HepG2 (cell line): ENCODE data around the gene HOXA13. TPM values are rescaled to one million over a fixed set of nuclear protein-coding genes. Genes with fewer than 3 reads are reported as not detected.
A peak's percentile ranks its signal among the peaks of the same experiment; 100 is the strongest.

ENCODE experiments used
- ARNT2 ChIP-seq: sonication (generic); formaldehyde crosslinking; IDR thresholded peaks from 2 replicates; pipeline ENCODE4 v1.8.0; 2022; ENCODE audit warnings: mild to moderate bottlenecking, low read depth, missing genetic modification reagents, moderate library complexity
- CAMTA2 ChIP-seq: sonication (generic); formaldehyde crosslinking; IDR thresholded peaks from 2 replicates; pipeline ENCODE4 v1.4.0; 2020; ENCODE audit warnings: mild to moderate bottlenecking, missing genetic modification reagents, borderline replicate concordance
- CC2D1A ChIP-seq: sonication (generic); formaldehyde crosslinking; IDR thresholded peaks from 2 replicates; pipeline ENCODE4 v1.8.1; 2023; ENCODE audit warnings: mild to moderate bottlenecking, missing genetic modification reagents
- GABPB1 ChIP-seq: IDR thresholded peaks from 2 replicates; pipeline ENCODE4 v1.6.1; 2016; ENCODE audit warnings: mild to moderate bottlenecking, missing genetic modification reagents, moderate library complexity, missing compliant biosample characterization
- HDAC2 ChIP-seq: sonication (generic); formaldehyde crosslinking; IDR thresholded peaks from 2 replicates; pipeline ENCODE4 v1.4.0; 2020; ENCODE audit warnings: missing genetic modification reagents
- IKZF1 ChIP-seq: fragments of 450-650 bp; IDR thresholded peaks from 2 replicates; pipeline ENCODE4 v1.7.1; 2016
- MEIS2 ChIP-seq: sonication (generic); formaldehyde crosslinking; IDR thresholded peaks from 2 replicates; pipeline ENCODE4 v1.9.0; 2021; ENCODE audit warnings: mild to moderate bottlenecking, missing genetic modification reagents
- MTF2 ChIP-seq: sonication (generic); formaldehyde crosslinking; IDR thresholded peaks from 2 replicates; pipeline ENCODE4 v1.5.0; 2020; ENCODE audit warnings: missing genetic modification reagents, borderline replicate concordance
- NR2F1 ChIP-seq, 2 experiments: fragments of 450-650 bp in 1 of 2; formaldehyde crosslinking in 1 of 2; IDR thresholded peaks; 2 replicates each; pipeline versions ENCODE4 v1.5.0 to v1.6.1; 2016 to 2020; ENCODE audit warnings: mild to moderate bottlenecking in 1 of 2, missing compliant biosample characterization in 1 of 2, missing genetic modification reagents in 1 of 2, moderate library complexity in 1 of 2
- RFX3 ChIP-seq: IDR thresholded peaks from 2 replicates; pipeline ENCODE4 v1.6.1; 2016; ENCODE audit warnings: missing biosample characterization, missing genetic modification reagents
- STAG1 ChIP-seq: sonication (generic); formaldehyde crosslinking; IDR thresholded peaks from 2 replicates; pipeline ENCODE4 v1.4.0; 2020; ENCODE audit warnings: missing genetic modification reagents
- SYNCRIP ChIP-seq: fragments of 200-400 bp; formaldehyde crosslinking; IDR thresholded peaks from 2 replicates; pipeline ENCODE4 v1.6.1; 2018; ENCODE audit warnings: mild to moderate bottlenecking, low read depth, low read length; ENCODE audit not compliant: insufficient read depth
- TAF15 ChIP-seq: fragments of 200-400 bp; formaldehyde crosslinking; IDR thresholded peaks from one replicate; pipeline ENCODE4 v1.6.1; 2018; ENCODE audit warnings: mild to moderate bottlenecking, low read depth, low read length; ENCODE audit not compliant: poor library complexity, severe bottlenecking
- TBX2 ChIP-seq: sonication (generic); formaldehyde crosslinking; IDR thresholded peaks from 2 replicates; pipeline ENCODE4 v1.5.0; 2020; ENCODE audit warnings: missing genetic modification reagents, mild to moderate bottlenecking, borderline replicate concordance
- TEAD3 ChIP-seq: optimal IDR thresholded peaks from 2 replicates; pipeline ENCODE3; 2016; ENCODE audit warnings: borderline replicate concordance
- ZNF12 ChIP-seq: sonication (generic); formaldehyde crosslinking; IDR thresholded peaks from 2 replicates; pipeline ENCODE4 v1.5.0; 2020; ENCODE audit warnings: missing genetic modification reagents
- ZNF274 ChIP-seq: sonication (generic); formaldehyde crosslinking; IDR thresholded peaks from 2 replicates; pipeline ENCODE4 v1.5.1; 2020; ENCODE audit warnings: mild to moderate bottlenecking, missing genetic modification reagents
- ZNF598 ChIP-seq: sonication (generic); formaldehyde crosslinking; IDR thresholded peaks from 2 replicates; pipeline ENCODE4 v1.5.1; 2020; ENCODE audit warnings: mild to moderate bottlenecking, missing genetic modification reagents, borderline replicate concordance
- ZNF660 ChIP-seq: sonication (generic); formaldehyde crosslinking; IDR thresholded peaks from 2 replicates; pipeline ENCODE4 v1.5.1; 2020; ENCODE audit warnings: mild to moderate bottlenecking, low read depth, missing genetic modification reagents, borderline replicate concordance
- ZNF883 ChIP-seq: sonication (generic); formaldehyde crosslinking; IDR thresholded peaks from 2 replicates; pipeline ENCODE4 v1.5.1; 2020; ENCODE audit warnings: mild to moderate bottlenecking, missing genetic modification reagents; ENCODE audit errors: not compliant biosample characterization
- polyA plus RNA-seq, 8 experiments: library from polyadenylated mRNA; depleted of rRNA in 3 of 8; stranded (reverse) in 7 of 8; unstranded in 1 of 8; fragments of >200 nt; fragmentation: Illumina TruSeq in 4 of 8; extraction: Trizol in 4 of 8; gene quantifications; 2 replicates each; pipeline versions ENCODE4 v1.2.1 to v1.2.3, GENCODE V29; 2011 to 2016; ENCODE audit warnings: low read depth in 4 of 8, missing spikeins in 1 of 8, mixed read lengths in 1 of 8; ENCODE audit not compliant: insufficient read depth in 1 of 8
- total RNA-seq, 5 experiments: library from RNA; depleted of rRNA; stranded (reverse); fragments of >200 nt; fragmentation: Illumina TruSeq; extraction: Trizol; gene quantifications; 2 replicates each; pipeline ENCODE4 v1.2.3, GENCODE V29; 2016; ENCODE audit warnings: low read depth in 1 of 5
- TF ChIP-seq, protein P1 (sequence below): sonication (generic); formaldehyde crosslinking; IDR thresholded peaks from 2 replicates; pipeline ENCODE4 v1.4.0; 2020; ENCODE audit warnings: missing genetic modification reagents, borderline replicate concordance
- TF ChIP-seq, protein P2 (sequence below): sonication (generic); formaldehyde crosslinking; IDR thresholded peaks from 2 replicates; pipeline ENCODE4 v1.4.0; 2020; ENCODE audit warnings: missing genetic modification reagents, low read depth, mild to moderate bottlenecking, borderline replicate concordance
- TF ChIP-seq, protein P3 (sequence below): sonication (generic); formaldehyde crosslinking; IDR thresholded peaks from 2 replicates; pipeline ENCODE4 v1.5.1; 2020; ENCODE audit warnings: mild to moderate bottlenecking, missing genetic modification reagents, moderate library complexity

Gene HOXA13
- total and polyA plus RNA-seq, 2 of the 13 experiments (the other 11 are each of a cell fraction or from before 2014, with no cell fraction given) = 0.01 to 0.04 TPM

DNA sequence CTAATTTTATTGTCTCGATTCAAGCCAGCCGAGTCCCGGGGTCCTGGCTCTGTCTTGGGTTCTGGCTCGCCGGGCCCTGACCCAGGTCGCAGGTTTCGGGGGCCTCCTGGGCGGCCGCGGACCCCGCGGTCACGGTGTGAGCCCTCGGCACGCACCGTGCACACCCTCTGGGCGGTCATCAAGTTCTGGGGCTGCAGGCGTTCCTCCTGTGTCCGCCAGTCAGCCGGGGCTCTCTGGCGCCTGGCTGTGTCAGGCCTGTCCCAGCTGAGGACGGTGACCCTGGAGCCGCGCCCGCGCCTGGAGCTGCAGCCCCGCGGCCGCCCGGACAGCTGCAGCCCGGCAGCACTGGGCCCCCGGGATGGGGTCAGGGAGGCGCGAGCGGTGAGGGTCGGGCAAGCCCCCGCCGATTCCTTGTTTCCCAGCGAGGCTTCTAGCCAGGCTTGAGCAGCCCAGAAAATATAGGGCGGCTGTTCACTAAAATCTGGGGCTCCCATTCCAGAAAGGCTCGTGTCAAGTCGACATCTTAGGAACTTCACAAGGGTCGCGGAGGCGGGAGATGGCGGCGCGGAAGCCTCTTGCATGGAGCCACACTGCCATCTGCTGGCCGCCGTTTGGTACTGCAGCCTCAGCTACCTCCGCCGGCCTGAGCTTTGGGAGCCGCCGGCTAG, 39.2 kb downstream of the HOXA13 start (continued):
- TF ChIP-seq, protein P1, sequence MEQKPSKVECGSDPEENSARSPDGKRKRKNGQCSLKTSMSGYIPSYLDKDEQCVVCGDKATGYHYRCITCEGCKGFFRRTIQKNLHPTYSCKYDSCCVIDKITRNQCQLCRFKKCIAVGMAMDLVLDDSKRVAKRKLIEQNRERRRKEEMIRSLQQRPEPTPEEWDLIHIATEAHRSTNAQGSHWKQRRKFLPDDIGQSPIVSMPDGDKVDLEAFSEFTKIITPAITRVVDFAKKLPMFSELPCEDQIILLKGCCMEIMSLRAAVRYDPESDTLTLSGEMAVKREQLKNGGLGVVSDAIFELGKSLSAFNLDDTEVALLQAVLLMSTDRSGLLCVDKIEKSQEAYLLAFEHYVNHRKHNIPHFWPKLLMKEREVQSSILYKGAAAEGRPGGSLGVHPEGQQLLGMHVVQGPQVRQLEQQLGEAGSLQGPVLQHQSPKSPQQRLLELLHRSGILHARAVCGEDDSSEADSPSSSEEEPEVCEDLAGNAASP (CRISPR knock-in tag) = peak; percentile 43
- TF ChIP-seq HDAC2 (CRISPR knock-in tag) (0 out of 2 replicates have a peak, but pooled peaks have one; percentile 17), NR2F1 (CRISPR knock-in tag; IDR thresholded peaks at IDR 0.05) (no peak), CC2D1A (CRISPR knock-in tag) (no peak), MTF2 (CRISPR knock-in tag) (peak; percentile 83; the same call in 1 of the 2 replicates), ZNF883 (peak; percentile 59), TBX2 (CRISPR knock-in tag) (peak; percentile 52; the same call in 1 of the 2 replicates), CAMTA2 (CRISPR knock-in tag) (peak; percentile 55; the same call in 1 of the 2 replicates), TAF15 (no peak), ZNF274 (CRISPR knock-in tag) (peak; percentile 40; the same call in 1 of the 2 replicates), ZNF660 (CRISPR knock-in tag) (no peak), TEAD3 (CRISPR knock-in tag) (peak; percentile 23), ZNF12 (CRISPR knock-in tag) (no peak), ZNF598 (peak; percentile 64), RFX3 (CRISPR knock-in tag) (no peak), MEIS2 (peak; percentile 57; the same call in 1 of the 2 replicates), IKZF1 (no peak), SYNCRIP (no peak), ARNT2 (CRISPR knock-in tag) (no peak; the same call in 1 of the 2 replicates), GABPB1 (CRISPR knock-in tag) (peak; percentile 51; the same call in 1 of the 2 replicates), STAG1 (CRISPR knock-in tag) (peak; percentile 96)
- TF ChIP-seq, protein P2, sequence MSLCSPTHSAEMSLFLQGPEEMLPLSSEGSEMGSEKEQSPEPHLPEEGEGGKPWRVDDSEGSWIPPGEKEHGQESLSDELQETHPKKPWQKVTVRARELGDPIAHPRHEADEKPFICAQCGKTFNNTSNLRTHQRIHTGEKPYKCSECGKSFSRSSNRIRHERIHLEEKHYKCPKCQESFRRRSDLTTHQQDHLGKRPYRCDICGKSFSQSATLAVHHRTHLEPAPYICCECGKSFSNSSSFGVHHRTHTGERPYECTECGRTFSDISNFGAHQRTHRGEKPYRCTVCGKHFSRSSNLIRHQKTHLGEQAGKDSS (CRISPR knock-in tag) = peak; percentile 28; the same call in 1 of the 2 replicates
- TF ChIP-seq, protein P3, sequence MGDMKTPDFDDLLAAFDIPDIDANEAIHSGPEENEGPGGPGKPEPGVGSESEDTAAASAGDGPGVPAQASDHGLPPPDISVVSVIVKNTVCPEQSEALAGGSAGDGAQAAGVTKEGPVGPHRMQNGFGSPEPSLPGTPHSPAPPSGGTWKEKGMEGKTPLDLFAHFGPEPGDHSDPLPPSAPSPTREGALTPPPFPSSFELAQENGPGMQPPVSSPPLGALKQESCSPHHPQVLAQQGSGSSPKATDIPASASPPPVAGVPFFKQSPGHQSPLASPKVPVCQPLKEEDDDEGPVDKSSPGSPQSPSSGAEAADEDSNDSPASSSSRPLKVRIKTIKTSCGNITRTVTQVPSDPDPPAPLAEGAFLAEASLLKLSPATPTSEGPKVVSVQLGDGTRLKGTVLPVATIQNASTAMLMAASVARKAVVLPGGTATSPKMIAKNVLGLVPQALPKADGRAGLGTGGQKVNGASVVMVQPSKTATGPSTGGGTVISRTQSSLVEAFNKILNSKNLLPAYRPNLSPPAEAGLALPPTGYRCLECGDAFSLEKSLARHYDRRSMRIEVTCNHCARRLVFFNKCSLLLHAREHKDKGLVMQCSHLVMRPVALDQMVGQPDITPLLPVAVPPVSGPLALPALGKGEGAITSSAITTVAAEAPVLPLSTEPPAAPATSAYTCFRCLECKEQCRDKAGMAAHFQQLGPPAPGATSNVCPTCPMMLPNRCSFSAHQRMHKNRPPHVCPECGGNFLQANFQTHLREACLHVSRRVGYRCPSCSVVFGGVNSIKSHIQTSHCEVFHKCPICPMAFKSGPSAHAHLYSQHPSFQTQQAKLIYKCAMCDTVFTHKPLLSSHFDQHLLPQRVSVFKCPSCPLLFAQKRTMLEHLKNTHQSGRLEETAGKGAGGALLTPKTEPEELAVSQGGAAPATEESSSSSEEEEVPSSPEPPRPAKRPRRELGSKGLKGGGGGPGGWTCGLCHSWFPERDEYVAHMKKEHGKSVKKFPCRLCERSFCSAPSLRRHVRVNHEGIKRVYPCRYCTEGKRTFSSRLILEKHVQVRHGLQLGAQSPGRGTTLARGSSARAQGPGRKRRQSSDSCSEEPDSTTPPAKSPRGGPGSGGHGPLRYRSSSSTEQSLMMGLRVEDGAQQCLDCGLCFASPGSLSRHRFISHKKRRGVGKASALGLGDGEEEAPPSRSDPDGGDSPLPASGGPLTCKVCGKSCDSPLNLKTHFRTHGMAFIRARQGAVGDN (CRISPR knock-in tag) = peak; percentile 79
